Raji (cell line): Measurements from ENCODE around the gene CHST9.

Source experiments
- POLR2A ChIP-seq: IDR thresholded peaks from 2 replicates; pipeline ENCODE4 v1.6.1; 2011; ENCODE audit warnings: low read depth, low read length, control low read depth; ENCODE audit not compliant: insufficient read depth

Gene CHST9

GRCh38 chr18:27114842-27115241 lies 70.3 kb downstream of the CHST9 start:
- no peak for TF ChIP-seq POLR2A

- no peak for TF ChIP-seq POLR2A
Observed at GRCh38 chr18:27113358-27113757, 71.8 kb downstream of the CHST9 start.

GRCh38 chr18:27110319-27110718 lies 74.8 kb downstream of the CHST9 start:
- no peak for TF ChIP-seq POLR2A

GRCh38 chr18:27109451-27109850 lies 75.7 kb downstream of the CHST9 start:
- TF ChIP-seq POLR2A = no peak

GRCh38 chr18:27108842-27109241 lies 76.3 kb downstream of the CHST9 start:
- no peak for TF ChIP-seq POLR2A

GRCh38 chr18:27104743-27105142 lies 80.4 kb downstream of the CHST9 start:
- no peak for TF ChIP-seq POLR2A

- no peak for TF ChIP-seq POLR2A
Observed at GRCh38 chr18:27094621-27095020, 90.5 kb downstream of the CHST9 start.

- TF ChIP-seq POLR2A = no peak
Observed at GRCh38 chr18:27081701-27082100, 103.4 kb downstream of the CHST9 start.

- no peak for TF ChIP-seq POLR2A
Observed at GRCh38 chr18:27075828-27076227, 109.3 kb downstream of the CHST9 start.

GRCh38 chr18:27073404-27073830 lies 111.7 kb downstream of the CHST9 start:
- TF ChIP-seq POLR2A = no peak

GRCh38 chr18:27064673-27065072 lies 120.4 kb downstream of the CHST9 start:
- no peak for TF ChIP-seq POLR2A

GRCh38 chr18:27062802-27063201 lies 122.3 kb downstream of the CHST9 start:
- TF ChIP-seq POLR2A = no peak

- TF ChIP-seq POLR2A = no peak
Observed at GRCh38 chr18:27061488-27062095, 123.5 kb downstream of the CHST9 start.

GRCh38 chr18:27057519-27058234 lies 127.4 kb downstream of the CHST9 start:
- no peak for TF ChIP-seq POLR2A

- TF ChIP-seq POLR2A = no peak
Observed at GRCh38 chr18:27054926-27055325, 130.2 kb downstream of the CHST9 start.

- TF ChIP-seq POLR2A = no peak
Observed at GRCh38 chr18:27049969-27050368, 135.1 kb downstream of the CHST9 start.

- no peak for TF ChIP-seq POLR2A
Observed at GRCh38 chr18:27045342-27045741, 139.8 kb downstream of the CHST9 start.
